Small intestine (tissue), 7 donors: ENCODE data around the gene CPOX. TPM values are rescaled to one million over a fixed set of nuclear protein-coding genes. Genes with fewer than 3 reads are reported as not detected.

Source experiments
- DNase-seq, 2 donors: peaks; one replicate each; pipeline versions ENCODE4 v3.0.0 to v3.0.0-alpha.2; 2013
- FAIRE-seq: peaks from 2 replicates; lab custom pipeline; 2012; peaks lifted over from hg19 to GRCh38; lab: Jason Lieb, UNC
- H3K27ac ChIP-seq, 3 donors: one replicate each; pipeline ENCODE4 v1.5.1; 2013; ENCODE audit warnings: low read length in 2 of 3, mild to moderate bottlenecking in 2 of 3, control low read depth in 1 of 3, inconsistent platforms in 1 of 3, low read depth in 1 of 3, moderate library complexity in 1 of 3
- H3K27me3 ChIP-seq, 3 donors: one replicate each; pipeline ENCODE4 v1.6.1; 2013; ENCODE audit warnings: low read length in 3 of 3, inconsistent platforms in 1 of 3; ENCODE audit not compliant: control insufficient read depth in 3 of 3, insufficient read depth in 3 of 3
- H3K36me3 ChIP-seq, 3 donors: one replicate each; pipeline ENCODE4 v1.6.1; 2013; ENCODE audit warnings: low read length in 3 of 3, inconsistent platforms in 1 of 3, low read depth in 1 of 3, mild to moderate bottlenecking in 1 of 3, moderate library complexity in 1 of 3; ENCODE audit not compliant: control insufficient read depth in 3 of 3, insufficient read depth in 2 of 3
- H3K4me1 ChIP-seq, 3 donors: one replicate each; pipeline ENCODE4 v1.6.1; 2013; ENCODE audit warnings: low read length in 2 of 3, inconsistent platforms in 1 of 3, low read depth in 1 of 3, mild to moderate bottlenecking in 1 of 3, moderate library complexity in 1 of 3; ENCODE audit not compliant: control insufficient read depth in 3 of 3, insufficient read depth in 2 of 3
- H3K4me3 ChIP-seq, 3 donors: one replicate each; pipeline ENCODE4 v1.5.1; 2013; ENCODE audit warnings: low read length in 3 of 3, control low read depth in 1 of 3, inconsistent platforms in 1 of 3, low read depth in 1 of 3, mild to moderate bottlenecking in 1 of 3, moderate library complexity in 1 of 3
- H3K9me3 ChIP-seq, 2 donors: one replicate each; pipeline ENCODE4 v1.6.1; 2013; ENCODE audit warnings: low read depth in 1 of 2, low read length in 1 of 2; ENCODE audit not compliant: control insufficient read depth in 2 of 2, insufficient read depth in 1 of 2
- WGBS, 3 donors: extraction: QIAGEN DNeasy Blood & Tissue Kit; methylation state at CpG; one replicate each; pipeline ENCODE4 v1.1.7; 2013; 5-methylcytosine and 5-hydroxymethylcytosine counted together
- polyA plus RNA-seq, 4 donors: library from polyadenylated mRNA; stranded (reverse) in 3 of 4; unstranded in 1 of 4; fragments of 200-250 nt in 3 of 4; fragments of 120-200 nt in 1 of 4; gene quantifications; one replicate each; pipeline versions ENCODE4 v1.2.1 to v1.2.3, GENCODE V29; 2013
- donor health status: healthy with polysubstance abuse.
- donor health status: control.
- donor health status: control.
- donor health status: Bipolar disorder and iron deficiency.
- donor health status: healthy.

CPOX gene
- polyA plus RNA-seq, 4 donors, result 13.4 to 28.8 (median 21.2) TPM

- Histone ChIP-seq H3K36me3 (no peaks in the 10 kb centered on the region), H3K27me3 (no peaks in the 10 kb centered on the region), H3K9me3 (no peaks in the 10 kb centered on the region), H3K4me3 (no peak overlapping the region), H3K4me1 (peaks cover 0 to 8% (median 0%) of the 10 kb centered on the region in 3 donors), H3K27ac (no peak overlapping the region)
- 88 to 99% (median 94%) methylated on average over 2 of the region's 2 CpGs for WGBS, 3 donors
- DNase-seq (no peak), FAIRE-seq (no peak)
These were observed 59.2 kb downstream of the CPOX start for GRCh38 chr3:98534168-98534567.

GRCh38 chr3:98532709-98533571 lies 60.5 kb downstream of the CPOX start:
- no peak for FAIRE-seq

GRCh38 chr3:98532275-98532637 lies 61.2 kb downstream of the CPOX start:
- no peak overlapping the region for H3K4me3 ChIP-seq
- FAIRE-seq (no peak), DNase-seq (no peak)
- H3K9me3 ChIP-seq, result no peaks in the 10 kb centered on the region
- no peaks in the 10 kb centered on the region for H3K27me3 ChIP-seq
- 84 to 90% (median 88%) methylated on average over 5 of the region's 5 CpGs for WGBS, 3 donors
- no peaks in the 10 kb centered on the region for H3K36me3 ChIP-seq
- H3K27ac ChIP-seq, result no peak overlapping the region
- peaks cover 0 to 19% (median 0%) of the 10 kb centered on the region in 3 donors for H3K4me1 ChIP-seq

More at GRCh38 chr3:98532709-98533571, 60.5 kb downstream of the CPOX start:
- H3K36me3 ChIP-seq, result no peaks in the 10 kb centered on the region
- H3K4me1 ChIP-seq, result peaks cover 0 to 17% (median 0%) of the 10 kb centered on the region in 3 donors
- H3K27ac ChIP-seq, result no peak overlapping the region
- no peaks in the 10 kb centered on the region for H3K9me3 ChIP-seq
- WGBS, 3 donors, result 87 to 95% (median 94%) methylated on average over 6 of the region's 6 CpGs
- no peak for DNase-seq
- H3K4me3 ChIP-seq, result no peak overlapping the region
- no peaks in the 10 kb centered on the region for H3K27me3 ChIP-seq

GRCh38 chr3:98531622-98532274 lies 61.7 kb downstream of the CPOX start, which contains the start of gene GPR15:
TSS of gene GPR15 (plus strand) at chr3:98531978. CDS start at chr3:98532034, 56 bp downstream.
- H3K27me3 ChIP-seq, result no peaks in the 10 kb centered on the region
- no peaks in the 10 kb centered on the region for H3K36me3 ChIP-seq
- 82 to 87% (median 82%) methylated on average over 7 of the region's 7 CpGs for WGBS, 3 donors
- no peaks in the 10 kb centered on the region for H3K9me3 ChIP-seq
- H3K27ac ChIP-seq, result no peak within 1 kb of the TSS
- no peak for FAIRE-seq
- no peak within 1 kb of the TSS for H3K4me3 ChIP-seq
- peaks cover 0 to 19% (median 0%) of the 10 kb centered on the region in 3 donors for H3K4me1 ChIP-seq
- no peak for DNase-seq

DNA sequence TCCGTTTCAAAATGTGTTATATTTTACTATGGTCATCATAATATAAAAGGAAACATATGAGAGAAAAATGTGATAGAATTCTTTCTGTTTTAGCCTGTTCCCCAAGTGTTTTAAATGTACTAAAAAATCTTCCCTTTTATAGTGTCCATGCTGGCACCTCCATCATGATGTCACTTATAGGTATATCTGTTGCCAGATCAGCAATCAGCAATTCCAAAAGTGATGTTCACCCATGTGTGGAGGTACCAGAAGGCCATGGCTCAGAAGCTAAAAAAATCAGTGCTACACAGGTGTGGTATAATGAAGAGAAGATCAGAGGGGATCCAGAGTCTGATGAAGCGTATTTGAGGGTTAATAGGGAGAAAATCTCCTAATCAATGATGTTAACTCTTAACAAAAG lies 62.7 kb downstream of the CPOX start:
- no peaks in the 10 kb centered on the region for H3K27me3 ChIP-seq
- FAIRE-seq (no peak), DNase-seq (no peak)
- WGBS, 3 donors, result 83 to 93% (median 89%) methylated on average over 2 of the region's 2 CpGs
- H3K9me3 ChIP-seq, result no peaks in the 10 kb centered on the region
- no peak overlapping the region for H3K27ac ChIP-seq
- H3K4me1 ChIP-seq, result peaks cover 0 to 19% (median 0%) of the 10 kb centered on the region in 3 donors
- H3K4me3 ChIP-seq, result no peak overlapping the region
- no peaks in the 10 kb centered on the region for H3K36me3 ChIP-seq

DNA sequence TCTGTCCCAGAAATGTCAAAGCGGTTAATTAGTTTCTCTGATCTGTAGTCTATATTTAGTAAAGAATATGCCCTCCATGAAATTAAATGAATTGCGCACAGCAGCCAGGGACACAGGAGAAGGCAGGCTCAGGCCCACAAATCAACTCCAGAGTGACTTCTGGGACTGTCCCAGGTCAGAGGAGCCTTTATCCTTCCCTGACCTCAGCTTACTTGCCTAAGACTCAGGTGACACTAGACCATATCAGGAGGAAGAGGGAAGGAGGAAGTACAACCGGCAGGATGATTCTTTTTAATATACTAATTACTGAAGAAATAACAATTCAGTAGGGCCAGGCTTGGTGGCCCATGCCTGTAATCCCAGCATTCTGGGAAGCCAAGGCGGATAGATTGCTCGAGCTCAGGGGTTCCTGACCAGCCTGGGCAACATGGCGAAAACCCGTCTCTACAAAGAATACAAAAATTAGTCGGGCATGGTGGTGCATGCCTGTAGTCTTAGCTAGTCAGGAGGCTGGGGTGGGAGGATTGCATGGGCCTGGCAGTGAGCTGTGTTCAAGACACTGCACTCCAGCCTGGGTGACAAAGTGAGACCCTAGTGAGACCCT lies 63.5 kb downstream of the CPOX start:
- Histone ChIP-seq H3K9me3 (no peaks in the 10 kb centered on the region), H3K27me3 (no peaks in the 10 kb centered on the region), H3K4me3 (no peak overlapping the region), H3K36me3 (no peaks in the 10 kb centered on the region), H3K4me1 (peaks cover 0 to 19% (median 0%) of the 10 kb centered on the region in 3 donors), H3K27ac (peak overlapping the region in 1 of 3 donors; percentile 25)
- FAIRE-seq (no peak), DNase-seq (no peak)
- 83 to 89% (median 87%) methylated on average over 8 of the region's 8 CpGs for WGBS, 3 donors

Other genes with a start within 250 kb of the CPOX start
- gene OR5K4, start 239.8 kb downstream of the CPOX start, polyA plus RNA-seq, result not detected
- not detected for gene OR5K3, start 202.9 kb downstream of the CPOX start, polyA plus RNA-seq
- not detected for gene OR5K1, start 130.4 kb downstream of the CPOX start, polyA plus RNA-seq
- gene OR5K2, start 95.9 kb downstream of the CPOX start, polyA plus RNA-seq, result under 1 TPM in 1 of 4 donors, not detected in 3; 0.10 TPM
- gene CLDND1, start 70.7 kb downstream of the CPOX start, polyA plus RNA-seq, result 10 to 100 TPM; 30.8 to 98.9 (median 51.8) TPM
- gene GPR15, start 61.6 kb downstream of the CPOX start, polyA plus RNA-seq, result under 1 TPM in 3 of 4 donors, not detected in 1; 0.16 to 0.54 (median 0.30) TPM
- gene ST3GAL6, start 169.7 kb upstream of the CPOX start, polyA plus RNA-seq, result 1 to 10 TPM in 3 of 4 donors, not detected in 1; 2.2 to 7.6 (median 3.2) TPM